ENCODE measurements around the gene ME2. TPM values are rescaled to one million over a fixed set of nuclear protein-coding genes. Genes with fewer than 3 reads are reported as not detected.

The ME2 gene
- total and polyA plus RNA-seq, 7 donors, result 40.2 to 75.1 (median 60.1) TPM

GRCh38 chr18:50836521-50836957 is 42.4 kb upstream of the ME2 start:
- no peaks in the 10 kb centered on the region for H3K36me3 ChIP-seq
- H3K4me3 ChIP-seq, result no peak overlapping the region
- intact Hi-C loops (cut with DNase I), result no loop called here
- no peak for DNase-seq
- WGBS, 2 donors, result 61 to 65% methylated on average over 2 of the region's 2 CpGs
- peaks cover 0 to 10% (median 0%) of the 10 kb centered on the region in 4 donors for H3K4me1 ChIP-seq
- no peaks in the 10 kb centered on the region for H3K27me3 ChIP-seq
- no peak overlapping the region for H3K27ac ChIP-seq
- H3K9me3 ChIP-seq, result no peaks in the 10 kb centered on the region
- TF ChIP-seq POLR2AphosphoS5 (IDR thresholded peaks at IDR 0.05), result no peak

- Histone ChIP-seq H3K9me3 (no peaks in the 10 kb centered on the region), H3K27me3 (no peaks in the 10 kb centered on the region), H3K27ac (no peak overlapping the region), H3K4me3 (no peak overlapping the region), H3K4me1 (peaks cover 0 to 10% (median 0%) of the 10 kb centered on the region in 4 donors), H3K36me3 (no peaks in the 10 kb centered on the region)
- intact Hi-C loops (cut with DNase I), result no loop called here
- DNase-seq, result no peak
- WGBS, 2 donors, result 48 to 83% methylated on average over 2 of the region's 2 CpGs
- TF ChIP-seq CTCF (IDR thresholded peaks at IDR 0.05), result no peak
- no peak for TF ChIP-seq POLR2AphosphoS5 (IDR thresholded peaks at IDR 0.05)
- TF ChIP-seq POLR2A (IDR thresholded peaks at IDR 0.05), result no peak
- TF ChIP-seq EP300 (IDR thresholded peaks at IDR 0.05), result no peak
Measured at GRCh38 chr18:50839341-50839740, 39.6 kb upstream of the ME2 start.

GRCh38 chr18:50839996-50840395 is 38.9 kb upstream of the ME2 start:
- TF ChIP-seq POLR2AphosphoS5 (IDR thresholded peaks at IDR 0.05) (no peak), EP300 (IDR thresholded peaks at IDR 0.05) (no peak), POLR2A (IDR thresholded peaks at IDR 0.05) (no peak), CTCF (IDR thresholded peaks at IDR 0.05) (no peak)
- no peaks in the 10 kb centered on the region for H3K9me3 ChIP-seq
- WGBS, 2 donors, result 77 to 80% methylated on average over 3 of the region's 3 CpGs
- no peak for DNase-seq
- no peaks in the 10 kb centered on the region for H3K27me3 ChIP-seq
- H3K27ac ChIP-seq, result no peak overlapping the region
- no peak overlapping the region for H3K4me3 ChIP-seq
- intact Hi-C loops (cut with DNase I), result no loop called here
- H3K4me1 ChIP-seq, result peaks cover 0 to 10% (median 0%) of the 10 kb centered on the region in 4 donors
- no peaks in the 10 kb centered on the region for H3K36me3 ChIP-seq

DNA sequence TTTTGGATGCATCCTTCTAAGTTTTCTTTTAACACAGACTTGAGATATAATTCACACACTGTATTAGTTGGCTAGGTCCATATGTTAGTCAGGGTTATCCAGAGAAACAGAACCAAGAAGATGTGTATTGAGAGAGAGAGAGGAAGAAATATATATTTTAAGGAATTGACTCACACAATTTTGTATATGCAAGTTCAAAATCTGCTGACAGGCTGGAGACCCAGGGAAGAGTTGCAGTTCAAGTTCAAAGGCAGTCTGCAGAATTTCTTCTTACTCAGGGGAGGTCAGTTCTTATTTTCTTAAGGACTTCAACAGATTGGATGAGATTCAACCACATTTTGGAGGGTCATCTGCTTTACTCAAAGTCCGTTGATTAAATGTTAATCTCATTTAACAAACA is 36.1 kb upstream of the ME2 start:
- Histone ChIP-seq H3K36me3 (no peaks in the 10 kb centered on the region), H3K9me3 (no peaks in the 10 kb centered on the region), H3K27ac (no peak overlapping the region), H3K4me3 (no peak overlapping the region), H3K27me3 (no peaks in the 10 kb centered on the region), H3K4me1 (no peaks in the 10 kb centered on the region)
- DNase-seq, result no peak
- 0 to 48% methylated on average over 1 of the region's 1 CpG for WGBS, 2 donors
- intact Hi-C loops (cut with DNase I), result no loop called here
- no peak for TF ChIP-seq CTCF (IDR thresholded peaks at IDR 0.05)
- no peak for TF ChIP-seq POLR2A (IDR thresholded peaks at IDR 0.05)
- no peak for TF ChIP-seq EP300 (IDR thresholded peaks at IDR 0.05)

- TF ChIP-seq CTCF (IDR thresholded peaks at IDR 0.05), result no peak
- no peak for TF ChIP-seq POLR2AphosphoS5 (IDR thresholded peaks at IDR 0.05)
- TF ChIP-seq EP300 (IDR thresholded peaks at IDR 0.05), result no peak
- no peak for TF ChIP-seq POLR2A (IDR thresholded peaks at IDR 0.05)
- Histone ChIP-seq H3K4me3 (no peak overlapping the region), H3K4me1 (no peaks in the 10 kb centered on the region), H3K27ac (no peak overlapping the region), H3K9me3 (no peaks in the 10 kb centered on the region), H3K36me3 (no peaks in the 10 kb centered on the region), H3K27me3 (no peaks in the 10 kb centered on the region)
- intact Hi-C loops (cut with DNase I), result no loop called here
- no peak for DNase-seq
- 19 to 73% methylated on average over 6 of the region's 6 CpGs for WGBS, 2 donors
Measured at GRCh38 chr18:50844554-50844953, 34.4 kb upstream of the ME2 start.
